Endothelial cell of umbilical vein (primary cell): ENCODE results near the gene ZNF664.

Source experiments
- CTCF ChIP-seq, 2 donors: IDR thresholded peaks; 1 replicate in 1 of 2; 2 replicates in 1 of 2; pipeline ENCODE4 v1.5.1; 2011; ENCODE audit warnings: low read length in 2 of 2, mild to moderate bottlenecking in 2 of 2, moderate library complexity in 2 of 2, control low read depth in 1 of 2, inconsistent platforms in 1 of 2, low read depth in 1 of 2; ENCODE audit not compliant: insufficient read depth in 1 of 2; ENCODE audit errors: extremely low read depth in 1 of 2
- EZH2 ChIP-seq: IDR thresholded peaks from 2 replicates; pipeline ENCODE4 v1.6.1; 2012; ENCODE audit warnings: borderline replicate concordance, low read depth, mild to moderate bottlenecking, moderate library complexity, low read length, inconsistent platforms; ENCODE audit not compliant: severe bottlenecking
- GATA2 ChIP-seq: IDR thresholded peaks from 2 replicates; pipeline ENCODE4 v1.7.0; 2011; ENCODE audit warnings: low read depth, mild to moderate bottlenecking, moderate library complexity, mixed read lengths, low read length; ENCODE audit not compliant: insufficient read length, insufficient read depth
- JUN ChIP-seq: IDR thresholded peaks from 2 replicates; pipeline ENCODE4 v1.6.1; 2011; ENCODE audit warnings: borderline replicate concordance, low read depth; ENCODE audit not compliant: insufficient read length, insufficient read depth
- MAX ChIP-seq: IDR thresholded peaks from 2 replicates; pipeline ENCODE4 v1.6.1; 2011; ENCODE audit not compliant: insufficient read depth, insufficient read length
- MYC ChIP-seq: IDR thresholded peaks from one replicate; pipeline ENCODE4 v1.6.1; 2011; ENCODE audit warnings: mild to moderate bottlenecking, low read depth, low read length
- POLR2A ChIP-seq: IDR thresholded peaks from 2 replicates; pipeline ENCODE4 v1.6.1; 2012; ENCODE audit warnings: low read depth, mild to moderate bottlenecking, control low read depth, low read length
- POLR2AphosphoS5 ChIP-seq: IDR thresholded peaks from 2 replicates; pipeline ENCODE4 v1.6.1; 2012; ENCODE audit warnings: low read depth, mild to moderate bottlenecking, control low read depth, low read length, moderate library complexity; ENCODE audit not compliant: insufficient read depth

GRCh38 chr12:124002654-124003053 is 29.6 kb downstream of the ZNF664 start:
- no peak for TF ChIP-seq MAX
- TF ChIP-seq EZH2: no peak
- TF ChIP-seq CTCF (IDR thresholded peaks at IDR 0.05; ENCODE audit: extremely low read depth in 1 of 2, insufficient read depth in 1 of 2, low read depth in 1 of 2, low read length in 2 of 2): no peak
- no peak for TF ChIP-seq POLR2A
- TF ChIP-seq POLR2AphosphoS5: no peak
- TF ChIP-seq JUN: no peak
- no peak for TF ChIP-seq GATA2
- TF ChIP-seq MYC: no peak
